HG03565 (cell line): ENCODE measurements around the gene SHBG.
"Not testable (repeated sequence)": the region's sequence is repeated elsewhere in the genome, so short reads cannot be mapped to it uniquely, and the experiment has no call there.

Experiments used
- ATAC-seq: cut with Tn5 transposase; IDR thresholded peaks from one replicate; pipeline ENCODE4 v1.9.1; 2021; ENCODE audit warnings: mild to moderate bottlenecking, moderate library complexity; ENCODE audit not compliant: unreplicated experiment

SHBG gene

DNA sequence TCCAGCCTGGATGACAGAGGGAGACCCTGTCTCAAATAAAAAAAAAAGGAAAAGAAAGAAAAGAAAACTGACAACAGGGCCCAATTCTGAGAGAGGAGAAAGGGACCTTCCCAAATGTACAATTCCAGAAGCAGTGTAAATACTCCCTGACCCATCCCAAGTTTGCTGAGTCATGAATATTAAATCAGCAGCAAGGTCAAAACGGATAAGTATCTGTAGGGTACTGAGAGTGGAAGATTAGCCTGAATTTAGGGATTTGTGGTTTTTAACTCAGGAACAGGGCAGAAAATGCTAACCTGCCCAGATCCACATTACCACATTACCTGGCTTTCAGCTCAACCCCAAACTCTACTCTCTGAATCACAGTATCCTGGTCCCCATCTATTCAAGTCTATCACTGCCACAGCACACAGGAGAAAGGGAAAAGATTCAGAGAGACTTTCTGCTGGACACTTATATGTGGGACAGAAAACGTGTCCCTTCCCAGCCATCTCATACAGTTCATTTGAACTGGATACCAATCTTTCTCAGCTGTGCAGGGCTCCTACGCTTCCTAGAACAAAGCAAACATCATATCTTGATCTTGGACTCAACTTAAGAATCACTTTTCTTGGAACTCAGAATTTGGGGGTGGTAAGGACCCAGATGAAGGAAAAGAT is 18.2 kb upstream of the SHBG start:
- no peak for ATAC-seq

GRCh38 chr17:7612294-7612640 is 17.7 kb upstream of the SHBG start:
- no peak for ATAC-seq

DNA sequence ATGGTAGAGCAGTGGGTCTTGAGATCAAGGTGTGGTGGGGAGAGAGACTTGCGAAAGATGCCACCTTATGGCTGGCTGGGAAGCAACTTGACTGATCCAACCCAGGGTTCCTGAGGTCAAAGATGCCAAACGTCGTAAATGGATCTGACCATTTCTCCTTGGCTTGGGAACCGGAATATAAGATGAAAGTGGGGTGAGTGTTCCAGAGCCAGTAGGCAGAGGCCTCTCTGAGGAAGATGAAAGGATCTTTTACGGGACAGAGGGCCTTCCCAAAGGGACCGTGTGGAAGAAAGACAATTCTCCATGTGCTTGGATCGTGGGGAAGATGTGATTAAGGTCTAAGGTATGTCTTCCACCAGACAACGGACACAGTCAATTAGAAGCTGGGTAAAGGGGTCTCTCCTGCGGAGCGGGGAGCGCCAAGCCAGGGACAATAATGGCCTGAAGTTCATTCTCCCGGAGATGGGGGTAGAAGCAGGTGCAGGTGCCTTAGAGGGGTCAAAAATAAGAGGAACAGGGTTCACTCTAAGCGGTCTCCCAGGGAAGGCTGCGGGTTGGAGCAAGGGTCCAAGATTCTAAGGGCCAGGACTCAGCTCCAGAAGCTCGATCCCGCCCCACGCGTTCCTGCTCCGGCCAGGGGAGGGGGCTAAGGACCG is 16.0 kb upstream of the SHBG start:
- no peak for ATAC-seq

GRCh38 chr17:7614425-7615264 is 15.3 kb upstream of the SHBG start, which contains the start of gene FXR2:
FXR2 (minus strand) TSS chr17:7614897; CDS start chr17:7614532, 365 bp downstream.
- peak; percentile 86 for ATAC-seq

DNA sequence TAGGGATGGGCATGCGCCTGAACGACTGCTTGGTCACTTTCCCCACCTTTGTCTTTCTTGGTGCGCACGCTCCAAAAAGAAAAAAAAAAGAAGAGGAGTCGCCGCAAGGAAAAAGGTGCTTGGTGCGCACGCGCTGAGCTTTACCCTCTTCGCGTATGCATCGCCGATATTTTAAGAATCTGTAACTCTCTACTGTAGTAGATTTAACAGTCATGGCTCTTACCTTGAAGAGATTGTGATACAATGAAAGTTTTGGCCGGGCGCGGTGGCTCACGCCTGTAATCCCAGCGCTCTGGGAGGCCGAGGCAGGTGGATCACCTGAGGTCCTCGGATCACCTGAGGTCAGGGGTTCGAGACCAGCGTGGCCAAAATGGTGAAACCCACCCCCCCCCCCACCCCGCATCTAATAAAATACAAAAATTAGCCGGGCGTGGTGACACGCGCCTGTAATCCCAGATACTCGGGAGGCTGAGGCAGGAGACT is 14.6 kb upstream of the SHBG start:
- no peak for ATAC-seq

DNA sequence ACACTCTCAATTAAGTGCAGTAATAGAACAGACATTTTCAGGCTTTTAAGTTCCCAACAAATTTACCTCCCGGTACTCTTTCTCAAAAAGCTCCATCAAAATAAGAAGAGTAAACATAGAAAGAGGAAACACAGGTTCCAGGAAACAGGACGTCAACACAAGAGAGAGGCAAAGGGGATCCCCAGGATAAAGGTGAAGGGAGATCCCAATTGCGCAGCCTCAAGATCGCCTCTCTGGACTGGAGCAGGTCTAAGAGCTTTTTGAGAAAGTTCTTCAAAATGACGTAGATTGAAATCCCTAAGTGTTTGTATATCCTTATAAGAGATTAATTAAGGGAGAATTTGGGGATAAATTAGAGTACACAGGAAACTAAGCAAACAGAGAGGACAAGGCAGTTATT is 11.3 kb upstream of the SHBG start:
- ATAC-seq = no peak

- ATAC-seq = no peak
These were observed 9.1 kb upstream of the SHBG start for GRCh38 chr17:7620835-7621234.

GRCh38 chr17:7623661-7624060 is 6.3 kb upstream of the SHBG start:
- ATAC-seq = no peak

DNA sequence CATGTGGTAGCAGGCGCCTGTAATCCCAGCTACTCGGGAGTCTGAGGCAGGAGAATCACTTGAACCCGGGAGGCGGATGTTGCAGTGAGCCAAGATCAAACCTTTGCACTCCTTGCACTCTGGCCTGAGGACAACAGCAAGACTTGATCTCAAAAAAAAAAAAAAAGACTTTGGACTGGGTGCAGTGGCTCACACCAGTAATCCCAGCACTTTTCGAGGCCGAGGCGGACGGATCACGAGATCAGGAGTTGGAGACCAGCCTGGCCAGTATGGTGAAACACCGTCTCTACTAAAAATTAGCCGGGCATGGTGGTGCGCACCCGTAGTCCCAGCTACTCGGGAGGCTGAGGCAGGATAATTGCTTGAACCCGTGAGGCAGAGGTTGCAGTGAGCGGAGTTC is 4.2 kb upstream of the SHBG start:
- ATAC-seq = not testable (repeated sequence)

- ATAC-seq = no peak
These were observed 3.6 kb upstream of the SHBG start for GRCh38 chr17:7626307-7626706.

- no peak for ATAC-seq
These were observed 3.0 kb upstream of the SHBG start for GRCh38 chr17:7626956-7627249.

GRCh38 chr17:7627250-7628121 is 2.4 kb upstream of the SHBG start, which contains the start of gene SAT2:
SAT2 (minus strand) TSS chr17:7627821; CDS start chr17:7627635, 186 bp downstream.
- peak; percentile 69 for ATAC-seq

- no peak for ATAC-seq
These were observed 1.8 kb downstream of the SHBG start for GRCh38 chr17:7631398-7632380.

GRCh38 chr17:7632492-7632894 is 2.6 kb downstream of the SHBG start:
- no peak for ATAC-seq

- ATAC-seq = no peak
These were observed 3.2 kb downstream of the SHBG start for GRCh38 chr17:7633093-7633492.

- ATAC-seq = no peak
These were observed 4.4 kb downstream of the SHBG start for GRCh38 chr17:7634384-7634783.

GRCh38 chr17:7636163-7636562 is 6.2 kb downstream of the SHBG start:
- ATAC-seq = no peak

DNA sequence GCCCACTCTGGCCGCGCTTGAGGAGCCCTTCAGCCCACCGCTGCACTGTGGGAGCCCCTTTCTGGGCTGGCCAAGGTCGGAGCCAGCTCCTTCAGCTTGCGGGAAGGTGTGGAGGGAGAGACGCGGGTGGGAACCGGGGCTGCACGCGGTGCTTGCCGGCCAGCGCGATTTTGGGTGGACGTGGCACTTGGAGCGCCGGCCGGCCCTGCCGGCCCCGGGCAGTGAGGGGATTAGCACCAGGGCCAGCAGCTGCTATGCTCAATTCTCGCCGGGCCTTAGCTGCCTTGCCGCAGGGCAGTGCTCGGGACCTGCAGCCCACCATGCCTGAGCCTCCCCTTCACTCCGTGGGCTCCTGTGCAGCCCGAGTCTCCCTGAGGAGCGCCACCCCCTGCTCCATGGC is 10.8 kb downstream of the SHBG start:
- ATAC-seq = no peak

- ATAC-seq = not testable (repeated sequence)
These were observed 11.7 kb downstream of the SHBG start for GRCh38 chr17:7641635-7642034.

DNA sequence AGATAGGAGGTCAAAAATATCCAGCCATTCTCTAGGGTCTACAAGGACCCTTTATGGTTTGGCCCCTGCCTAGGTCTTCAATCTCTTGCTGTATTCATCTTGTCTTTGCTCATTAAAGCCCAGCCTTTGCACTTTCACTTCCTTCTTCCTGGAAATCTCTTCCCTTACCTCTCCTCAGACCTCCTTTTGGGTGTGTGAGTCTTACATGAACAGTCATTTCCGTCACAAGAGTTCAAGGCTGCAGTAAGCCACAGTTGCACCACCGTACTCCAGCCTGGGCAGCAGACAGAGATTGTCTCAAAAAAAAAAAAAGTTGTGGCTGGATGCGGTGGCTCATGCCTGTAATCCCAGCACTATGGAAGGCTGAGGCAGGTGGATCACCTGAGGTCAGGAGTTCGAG is 14.8 kb downstream of the SHBG start:
- ATAC-seq = no peak
